GM06990 (cell line): ENCODE results near the gene TSC22D1.

Experiments
- DNase-seq: peaks from one replicate; pipeline ENCODE4 v3.0.0-alpha.2; 2011; ENCODE audit not compliant: insufficient read length; ENCODE audit errors: extremely low read depth
- H3K27me3 ChIP-seq: replicated peaks from 2 replicates; pipeline ENCODE4 v1.6.0; 2011; ENCODE audit warnings: low read length; ENCODE audit not compliant: control insufficient read depth, insufficient read depth
- H3K36me3 ChIP-seq: 2 replicates; pipeline ENCODE4 v1.5.1; 2011; ENCODE audit warnings: low read length; ENCODE audit not compliant: control insufficient read depth, insufficient read depth
- H3K4me3 ChIP-seq: replicated peaks from 2 replicates; pipeline ENCODE4 v1.5.1; 2011; ENCODE audit warnings: low read depth, mild to moderate bottlenecking, control low read depth, low read length
- CTCF ChIP-seq: IDR thresholded peaks from 2 replicates; pipeline ENCODE4 v1.5.1; 2011; ENCODE audit warnings: low read length, control low read depth, mild to moderate bottlenecking, inconsistent platforms; ENCODE audit not compliant: insufficient read depth, poor library complexity, severe bottlenecking

Gene TSC22D1

GRCh38 chr13:44422755-44423643 lies 153.1 kb downstream of the TSC22D1 start:
- TF ChIP-seq CTCF, result no peak
- Histone ChIP-seq H3K36me3 (no peaks in the 10 kb centered on the region), H3K4me3 (no peak overlapping the region), H3K27me3 (peaks cover 3% of the 10 kb centered on the region; the same call in 1 of the 2 replicates)
- no peak for DNase-seq

GRCh38 chr13:44421853-44422525 lies 154.1 kb downstream of the TSC22D1 start:
- DNase-seq, result no peak
- TF ChIP-seq CTCF, result no peak
- Histone ChIP-seq H3K27me3 (peaks cover 3% of the 10 kb centered on the region; the same call in 1 of the 2 replicates), H3K4me3 (no peak overlapping the region), H3K36me3 (no peaks in the 10 kb centered on the region)

- H3K4me3 ChIP-seq, result no peak overlapping the region
- H3K27me3 ChIP-seq, result peaks cover 3% of the 10 kb centered on the region; the same call in 1 of the 2 replicates
- DNase-seq, result no peak
- no peak for TF ChIP-seq CTCF
- H3K36me3 ChIP-seq, result no peaks in the 10 kb centered on the region
Measured at GRCh38 chr13:44420376-44421220, 155.5 kb downstream of the TSC22D1 start.

GRCh38 chr13:44417876-44418275 lies 158.3 kb downstream of the TSC22D1 start:
- TF ChIP-seq CTCF, result no peak
- Histone ChIP-seq H3K4me3 (no peak overlapping the region), H3K27me3 (peaks cover 3% of the 10 kb centered on the region; the same call in 1 of the 2 replicates), H3K36me3 (no peaks in the 10 kb centered on the region)
- DNase-seq, result no peak

GRCh38 chr13:44417446-44417845 lies 158.7 kb downstream of the TSC22D1 start:
- Histone ChIP-seq H3K4me3 (no peak overlapping the region), H3K27me3 (no peaks in the 10 kb centered on the region; the same call in 1 of the 2 replicates), H3K36me3 (no peaks in the 10 kb centered on the region)
- TF ChIP-seq CTCF, result no peak
- DNase-seq, result no peak
